Sigmoid colon (tissue), 4 donors: ENCODE measurements around the gene SCAP.

Experiments used
- CTCF ChIP-seq, 4 experiments: fragments of 450-650 bp in 3 of 4; fragments of 200-600 bp in 1 of 4; IDR thresholded peaks; one replicate each; pipeline ENCODE4 v1.5.1; 2016 to 2019; ENCODE audit warnings: antibody characterized with exemption in 4 of 4, mild to moderate bottlenecking in 3 of 4, moderate library complexity in 2 of 4
- POLR2AphosphoS5 ChIP-seq, 4 donors: sonication (generic); formaldehyde crosslinking; IDR thresholded peaks; one replicate each; pipeline ENCODE4 v1.6.1; 2017; ENCODE audit warnings: antibody characterized with exemption in 4 of 4

GRCh38 chr3:47399016-47399415, 76.7 kb downstream of the SCAP start:
- TF ChIP-seq POLR2AphosphoS5 (IDR thresholded peaks at IDR 0.05): no peak
- TF ChIP-seq CTCF (IDR thresholded peaks at IDR 0.05): no peak
